GM18502 (cell line): Measurements from ENCODE around the gene GPRIN3.
"Not testable (repeated sequence)": the region's sequence is repeated elsewhere in the genome, so short reads cannot be mapped to it uniquely, and the experiment has no call there.

Experiments
- ATAC-seq: cut with Tn5 transposase; IDR thresholded peaks from one replicate; pipeline ENCODE4 v1.9.1; 2021; ENCODE audit warnings: mild to moderate bottlenecking; ENCODE audit not compliant: unreplicated experiment, poor library complexity

Gene GPRIN3

DNA sequence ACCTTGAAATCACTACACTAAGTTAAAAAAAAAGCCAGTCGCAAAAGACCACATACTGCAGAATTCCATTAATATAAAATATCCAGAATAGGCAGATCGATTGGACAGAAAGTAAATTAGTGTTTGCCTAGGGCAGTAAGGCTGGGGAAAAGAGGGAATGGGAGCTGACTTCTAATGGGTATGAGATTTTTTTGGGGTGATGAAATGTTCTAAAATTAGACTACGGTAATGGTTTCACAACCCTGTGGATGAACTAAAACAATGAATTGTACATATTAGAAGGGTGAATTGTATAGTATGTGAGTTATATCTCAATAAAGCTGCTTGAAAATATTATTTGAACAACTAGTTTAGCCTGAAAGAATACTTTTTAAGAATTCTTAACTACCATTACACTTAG, 6.7 kb upstream of the GPRIN3 start:
- ATAC-seq: no peak

DNA sequence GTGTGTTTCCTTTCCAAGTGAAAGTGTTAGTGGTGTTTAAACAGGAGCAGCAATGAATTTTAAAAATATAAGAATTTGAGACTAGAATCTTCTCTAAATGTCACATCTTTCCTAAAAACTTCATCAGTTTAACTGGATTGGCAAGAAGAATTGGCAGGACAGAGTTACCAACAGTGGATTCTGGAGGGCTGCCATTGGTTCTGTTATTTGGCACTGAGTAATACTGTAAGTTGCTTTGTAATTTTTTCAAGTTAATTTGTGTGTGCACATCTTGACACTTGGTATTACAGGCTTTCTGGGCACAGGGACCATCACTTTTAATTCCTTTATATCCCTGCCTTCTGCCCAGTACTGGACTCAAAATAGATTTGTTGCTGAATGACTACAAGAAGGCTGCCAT, 4.5 kb upstream of the GPRIN3 start:
- ATAC-seq: no peak

GRCh38 chr4:89311433-89311832, 3.8 kb upstream of the GPRIN3 start:
- no peak for ATAC-seq

DNA sequence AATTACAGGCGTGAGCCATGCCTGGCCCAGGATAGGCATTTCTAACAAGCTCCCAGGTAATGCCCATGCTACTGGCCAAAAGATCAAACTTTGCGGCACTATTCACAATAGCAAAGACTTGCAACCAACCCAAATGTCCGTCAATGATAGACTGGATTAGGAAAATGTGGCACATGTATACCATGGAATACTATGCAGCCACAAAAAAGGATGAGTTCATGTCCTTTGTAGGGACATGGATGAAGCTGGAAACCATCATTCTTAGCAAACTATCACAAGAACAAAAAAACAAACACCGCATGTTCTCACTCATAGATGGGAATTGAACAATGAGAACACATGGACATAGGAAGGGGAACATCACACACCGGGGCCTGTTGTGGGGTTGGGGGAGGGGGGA, 1.6 kb upstream of the GPRIN3 start:
- ATAC-seq: not testable (repeated sequence)

DNA sequence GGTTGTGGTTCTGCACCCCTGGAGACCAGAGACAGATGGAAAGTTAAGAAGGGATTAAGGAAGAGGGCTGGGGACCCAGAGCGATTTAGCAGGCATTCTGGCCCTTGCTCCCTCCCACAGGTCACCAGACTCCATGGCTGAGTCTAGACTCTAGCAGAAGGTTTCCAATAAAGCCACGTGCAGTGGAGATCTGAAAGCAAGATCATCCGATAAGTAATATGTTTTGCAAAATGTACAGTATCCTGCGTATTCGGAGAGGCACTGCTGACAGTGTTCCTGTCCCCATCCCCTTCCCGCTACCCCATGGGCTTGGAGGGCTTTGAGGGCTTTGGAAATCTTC, 531 bp upstream of the GPRIN3 start:
- ATAC-seq: peak; percentile 9

DNA sequence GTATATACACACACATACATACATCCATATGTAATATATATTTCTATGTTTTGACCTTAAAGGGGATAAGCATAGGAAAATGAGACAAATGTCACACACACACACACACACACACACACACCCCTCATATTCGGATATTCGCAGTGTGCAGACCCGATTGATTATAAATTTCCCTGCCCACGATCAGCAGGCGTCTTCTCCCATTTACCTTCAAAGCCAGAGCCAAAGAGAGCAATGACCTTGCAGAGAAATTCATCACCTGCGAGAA, 488 bp downstream of the GPRIN3 start:
- no peak for ATAC-seq

GRCh38 chr4:89306486-89307177, 968 bp downstream of the GPRIN3 start:
- no peak for ATAC-seq

DNA sequence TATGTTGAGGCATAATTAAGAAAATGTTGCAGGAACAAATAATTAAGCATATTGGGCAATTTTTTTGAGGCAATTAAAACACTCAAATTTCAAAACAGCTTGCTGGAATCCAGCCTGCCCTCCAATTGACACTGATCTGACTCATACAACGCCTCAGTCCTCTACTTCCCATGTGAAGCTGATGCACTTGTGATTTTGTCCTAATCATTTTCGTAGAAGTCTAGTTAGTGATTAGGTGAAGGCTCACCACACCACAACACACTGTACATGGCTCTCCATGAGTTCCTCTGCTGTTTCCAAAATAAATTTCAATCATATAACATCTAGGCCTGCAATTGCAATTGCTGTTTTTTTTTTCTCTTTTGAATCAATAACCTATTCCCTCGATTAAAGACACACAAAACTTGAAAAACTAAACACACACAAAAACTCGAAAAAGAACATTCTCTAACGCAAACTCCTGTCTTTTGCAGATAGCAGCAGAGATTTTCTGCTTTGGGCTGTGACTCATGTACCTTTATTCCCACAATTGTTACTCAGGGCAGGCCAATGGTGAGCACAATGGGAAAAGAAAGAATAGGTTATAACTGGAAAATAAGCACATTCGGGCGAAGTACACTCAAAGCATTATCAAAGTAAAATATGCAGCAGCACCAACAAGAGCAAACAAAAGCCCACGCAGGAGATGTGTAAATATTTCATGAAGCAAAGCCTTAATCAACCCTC, 1.7 kb downstream of the GPRIN3 start:
- no peak for ATAC-seq

- ATAC-seq: no peak
These were observed 2.6 kb downstream of the GPRIN3 start for GRCh38 chr4:89305028-89305427.

DNA sequence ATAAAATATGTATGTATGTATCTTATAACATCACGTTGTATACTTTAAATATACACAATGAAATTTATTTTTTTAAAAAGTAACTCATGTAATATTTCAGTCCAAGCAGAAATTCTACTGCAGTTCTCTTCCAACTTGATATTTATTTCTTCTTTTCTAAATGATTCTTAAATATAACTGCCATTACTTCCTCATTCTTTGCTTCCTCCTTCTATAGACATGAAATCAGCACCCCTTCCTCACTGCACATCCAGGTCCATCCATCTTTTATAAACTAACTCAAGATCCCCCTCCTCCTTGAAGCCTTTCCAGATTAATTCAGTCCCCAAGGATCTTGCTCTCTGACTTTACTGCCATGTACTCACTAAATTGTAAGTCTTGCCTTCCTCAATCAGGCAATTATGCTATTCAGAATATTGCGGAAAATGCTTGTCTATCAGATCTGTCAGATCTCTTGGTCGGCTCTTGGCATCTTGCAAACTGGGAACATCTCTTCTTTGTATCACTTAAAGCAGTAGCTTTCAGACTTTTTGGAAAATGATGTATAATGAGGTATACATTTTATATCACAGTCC, 3.7 kb downstream of the GPRIN3 start:
- ATAC-seq: no peak

- no peak for ATAC-seq
These were observed 4.4 kb downstream of the GPRIN3 start for GRCh38 chr4:89303177-89303576.

GRCh38 chr4:89301902-89302301, 5.7 kb downstream of the GPRIN3 start:
- no peak for ATAC-seq

- ATAC-seq: no peak
These were observed 6.6 kb downstream of the GPRIN3 start for GRCh38 chr4:89301003-89301402.

DNA sequence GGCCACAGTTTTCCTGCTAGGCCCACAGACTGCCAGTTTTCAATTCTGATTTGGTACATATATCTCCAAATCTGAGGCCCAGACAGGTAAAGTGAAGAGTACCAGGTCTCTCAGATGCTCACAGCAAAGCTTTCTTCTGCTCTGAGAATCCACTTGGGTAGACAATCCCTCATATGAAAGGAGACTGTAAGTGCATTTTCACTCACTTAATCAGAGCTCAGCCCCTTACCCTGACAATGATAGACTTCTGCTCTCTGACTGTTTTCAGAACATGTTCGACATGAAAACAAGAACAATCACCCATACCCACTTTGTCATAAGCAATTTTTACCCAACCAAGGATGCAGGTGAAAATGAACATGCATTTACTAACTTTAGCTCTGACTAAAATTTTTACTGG, 7.1 kb downstream of the GPRIN3 start:
- ATAC-seq: no peak

DNA sequence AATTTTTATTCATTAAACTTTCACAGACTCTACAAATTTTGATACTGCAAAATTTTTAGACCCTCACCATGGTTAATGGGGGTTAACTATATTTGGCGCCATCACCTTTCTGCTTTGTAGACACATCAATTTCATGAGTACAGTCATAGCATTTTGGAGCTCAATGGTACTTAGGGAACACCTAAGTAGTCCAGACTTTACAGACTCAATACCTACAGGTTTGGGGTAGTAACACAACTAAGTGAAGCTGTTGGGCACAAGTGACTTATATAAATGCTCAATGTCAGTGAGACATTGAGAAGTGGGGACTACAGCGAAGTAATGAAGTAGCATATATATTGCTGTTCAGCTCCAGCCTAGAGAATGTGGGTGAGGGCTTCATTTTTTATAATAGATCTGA, 7.5 kb downstream of the GPRIN3 start:
- ATAC-seq: no peak

DNA sequence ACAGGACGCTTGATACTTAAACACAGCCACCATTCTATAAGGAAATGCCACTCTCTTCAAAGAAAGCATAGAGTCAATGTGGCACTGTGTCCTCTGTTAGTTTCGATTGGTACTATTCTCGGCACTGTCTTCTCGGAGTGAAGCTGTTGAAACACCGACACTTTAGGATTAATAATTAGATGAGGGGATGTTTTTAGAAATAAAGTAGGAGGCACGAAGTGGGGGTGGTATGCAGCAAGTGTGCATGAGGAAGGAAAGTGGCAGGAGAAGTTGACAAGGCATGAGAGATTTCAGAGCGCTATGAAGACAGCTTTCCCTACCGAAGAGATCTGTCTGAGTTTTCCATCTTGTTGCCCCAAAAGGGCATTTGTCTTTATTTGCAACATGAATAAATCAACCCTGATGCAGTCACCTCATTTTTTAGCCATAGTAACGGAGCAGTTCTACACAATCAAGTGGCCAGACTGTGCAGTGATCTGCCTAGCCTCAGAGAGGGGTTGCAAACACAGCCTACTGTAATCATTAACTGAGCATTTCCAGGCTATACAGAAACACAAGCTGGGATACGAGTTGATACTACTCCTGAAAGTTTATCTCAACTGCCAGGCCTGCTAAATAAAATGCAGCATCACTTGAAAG, 8.3 kb downstream of the GPRIN3 start:
- no peak for ATAC-seq

DNA sequence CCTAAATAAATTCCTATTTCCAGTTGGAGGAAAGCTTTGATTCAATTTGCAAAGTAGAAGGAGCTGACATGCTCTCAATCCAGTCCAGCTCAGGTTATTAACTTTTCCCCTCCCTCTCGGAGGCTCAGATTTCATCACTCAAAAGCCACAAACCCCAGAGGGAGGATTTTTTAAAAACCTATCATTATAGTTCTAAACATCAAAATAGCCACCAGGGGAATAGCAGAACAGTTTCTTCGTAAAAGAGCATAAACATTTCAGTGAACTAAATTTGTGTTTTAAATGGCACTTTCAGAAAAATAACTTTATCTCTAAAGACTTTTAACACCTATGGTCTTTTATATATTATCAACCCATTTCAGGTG, 8.8 kb downstream of the GPRIN3 start:
- ATAC-seq: no peak

DNA sequence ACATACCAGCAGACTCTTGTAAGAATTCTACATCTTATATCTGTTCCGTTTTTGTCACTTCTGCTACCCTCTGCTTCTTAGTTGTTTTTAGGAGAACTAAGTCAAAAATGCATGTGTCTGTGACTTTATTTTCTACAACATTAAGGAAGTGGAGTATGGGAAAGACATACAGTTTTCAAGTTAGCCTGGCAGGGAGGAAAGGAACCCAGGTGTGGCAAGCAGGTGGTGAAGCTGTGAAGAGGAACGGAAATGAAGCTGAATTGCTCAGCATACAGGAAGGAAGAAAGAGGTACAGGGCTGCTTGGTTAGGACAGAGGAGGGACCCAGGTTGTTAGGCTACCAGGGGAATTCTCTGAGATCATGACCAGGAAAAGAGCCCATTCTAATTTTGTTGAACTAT, 9.4 kb downstream of the GPRIN3 start:
- ATAC-seq: peak; percentile 42

DNA sequence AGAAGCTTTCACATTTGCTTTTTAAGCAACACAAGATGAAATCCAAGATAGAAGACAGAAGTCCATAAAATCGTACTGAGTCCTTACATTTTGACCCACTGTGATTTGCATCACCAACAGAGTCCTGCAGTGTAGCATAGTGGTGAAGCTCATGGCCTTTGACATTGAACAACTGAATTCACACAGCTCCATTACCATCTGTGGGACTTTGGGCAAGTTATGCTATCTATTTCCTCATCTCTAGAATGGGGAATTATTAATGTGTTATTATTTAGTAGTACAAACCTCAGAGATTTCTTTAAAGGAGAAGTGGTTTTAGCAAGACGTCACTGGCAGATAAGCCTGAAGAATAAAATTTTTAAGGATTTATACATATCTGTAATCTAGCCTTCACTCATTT, 10.7 kb downstream of the GPRIN3 start:
- ATAC-seq: no peak

DNA sequence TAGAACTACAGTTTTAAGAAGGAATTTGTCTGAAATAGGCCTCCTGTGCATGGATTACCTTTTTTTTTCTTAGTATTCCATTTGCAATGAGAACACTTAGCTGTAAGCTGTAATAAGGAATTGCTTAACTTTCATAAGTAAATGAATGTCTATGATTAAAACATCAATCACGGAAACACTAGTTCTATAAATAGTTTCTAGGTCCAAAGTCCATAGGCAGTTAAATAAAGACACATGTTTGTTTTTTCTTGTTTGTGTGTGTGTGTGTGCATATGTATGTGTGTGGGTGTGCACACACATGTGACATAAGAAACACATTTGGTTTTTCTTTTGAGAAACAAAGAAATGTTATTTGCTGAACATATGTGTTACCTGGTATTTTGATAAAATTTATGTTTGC, 11.2 kb downstream of the GPRIN3 start:
- no peak for ATAC-seq

- no peak for ATAC-seq
These were observed 12.1 kb downstream of the GPRIN3 start for GRCh38 chr4:89295415-89295927.
